PFSK-1 (cell line): Measurements from ENCODE around the gene TENM3.

Source experiments
- FOXP2 ChIP-seq: optimal IDR thresholded peaks from 2 replicates; pipeline ENCODE3; 2011; ENCODE audit warnings: borderline replicate concordance, control low read depth, inconsistent platforms; ENCODE audit not compliant: insufficient read depth; ENCODE audit errors: extremely low read length, extremely low read depth
- POLR2AphosphoS5 ChIP-seq: IDR thresholded peaks from 2 replicates; pipeline ENCODE4 v1.6.1; 2012; ENCODE audit warnings: low read depth, mild to moderate bottlenecking, control low read depth, low read length, moderate library complexity
- SIN3A ChIP-seq: IDR thresholded peaks from 2 replicates; pipeline ENCODE4 v1.6.1; 2012; ENCODE audit warnings: mild to moderate bottlenecking, low read length, moderate library complexity, borderline replicate concordance; ENCODE audit not compliant: insufficient read depth
- TAF1 ChIP-seq: IDR thresholded peaks from 2 replicates; pipeline ENCODE4 v1.6.1; 2012; ENCODE audit warnings: low read length, control low read depth, borderline replicate concordance; ENCODE audit not compliant: insufficient read depth
- TF ChIP-seq, protein P1 (sequence below), 2 experiments: IDR thresholded peaks; 2 replicates each; pipeline versions ENCODE4 v1.6.1 to v1.8.0; 2011 to 2012; ENCODE audit warnings: low read depth in 2 of 2, low read length in 2 of 2, control low read depth in 1 of 2, inconsistent platforms in 1 of 2, mild to moderate bottlenecking in 1 of 2, moderate library complexity in 1 of 2; ENCODE audit not compliant: insufficient read depth in 1 of 2

GRCh38 chr4:182288534-182288933 is 45.3 kb downstream of the TENM3 start:
- TF ChIP-seq TAF1 (no peak), POLR2AphosphoS5 (no peak), SIN3A (no peak), FOXP2 (no peak)
- TF ChIP-seq, protein P1, sequence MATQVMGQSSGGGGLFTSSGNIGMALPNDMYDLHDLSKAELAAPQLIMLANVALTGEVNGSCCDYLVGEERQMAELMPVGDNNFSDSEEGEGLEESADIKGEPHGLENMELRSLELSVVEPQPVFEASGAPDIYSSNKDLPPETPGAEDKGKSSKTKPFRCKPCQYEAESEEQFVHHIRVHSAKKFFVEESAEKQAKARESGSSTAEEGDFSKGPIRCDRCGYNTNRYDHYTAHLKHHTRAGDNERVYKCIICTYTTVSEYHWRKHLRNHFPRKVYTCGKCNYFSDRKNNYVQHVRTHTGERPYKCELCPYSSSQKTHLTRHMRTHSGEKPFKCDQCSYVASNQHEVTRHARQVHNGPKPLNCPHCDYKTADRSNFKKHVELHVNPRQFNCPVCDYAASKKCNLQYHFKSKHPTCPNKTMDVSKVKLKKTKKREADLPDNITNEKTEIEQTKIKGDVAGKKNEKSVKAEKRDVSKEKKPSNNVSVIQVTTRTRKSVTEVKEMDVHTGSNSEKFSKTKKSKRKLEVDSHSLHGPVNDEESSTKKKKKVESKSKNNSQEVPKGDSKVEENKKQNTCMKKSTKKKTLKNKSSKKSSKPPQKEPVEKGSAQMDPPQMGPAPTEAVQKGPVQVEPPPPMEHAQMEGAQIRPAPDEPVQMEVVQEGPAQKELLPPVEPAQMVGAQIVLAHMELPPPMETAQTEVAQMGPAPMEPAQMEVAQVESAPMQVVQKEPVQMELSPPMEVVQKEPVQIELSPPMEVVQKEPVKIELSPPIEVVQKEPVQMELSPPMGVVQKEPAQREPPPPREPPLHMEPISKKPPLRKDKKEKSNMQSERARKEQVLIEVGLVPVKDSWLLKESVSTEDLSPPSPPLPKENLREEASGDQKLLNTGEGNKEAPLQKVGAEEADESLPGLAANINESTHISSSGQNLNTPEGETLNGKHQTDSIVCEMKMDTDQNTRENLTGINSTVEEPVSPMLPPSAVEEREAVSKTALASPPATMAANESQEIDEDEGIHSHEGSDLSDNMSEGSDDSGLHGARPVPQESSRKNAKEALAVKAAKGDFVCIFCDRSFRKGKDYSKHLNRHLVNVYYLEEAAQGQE (IDR thresholded peaks at IDR 0.05; ENCODE audit: insufficient read depth in 1 of 2, low read depth in 2 of 2, low read length in 2 of 2), result no peak
